Left hindlimb (tissue), 1 donor: Measurements from ENCODE around the gene NALCN.

Source experiments
- DNase-seq: peaks from one replicate; pipeline ENCODE4 v3.0.0-alpha.2; 2018

The NALCN gene

GRCh38 chr13:101111894-101112293 is 304.4 kb downstream of the NALCN start:
- DNase-seq: no peak

- no peak for DNase-seq
These were observed 307.3 kb downstream of the NALCN start for GRCh38 chr13:101109005-101109404.

GRCh38 chr13:101098873-101099272 is 317.4 kb downstream of the NALCN start:
- no peak for DNase-seq

GRCh38 chr13:101092985-101093384 is 323.3 kb downstream of the NALCN start:
- DNase-seq: no peak

GRCh38 chr13:101090287-101090686 is 326.0 kb downstream of the NALCN start:
- DNase-seq: no peak

GRCh38 chr13:101085551-101085950 is 330.8 kb downstream of the NALCN start:
- no peak for DNase-seq

- no peak for DNase-seq
These were observed 333.9 kb downstream of the NALCN start for GRCh38 chr13:101082441-101082840.

- no peak for DNase-seq
These were observed 335.7 kb downstream of the NALCN start for GRCh38 chr13:101080616-101081015.

GRCh38 chr13:101065329-101065728 is 351.0 kb downstream of the NALCN start:
- DNase-seq: no peak

- DNase-seq: no peak
These were observed 356.5 kb downstream of the NALCN start for GRCh38 chr13:101059793-101060192.

- no peak for DNase-seq
These were observed 357.5 kb downstream of the NALCN start for GRCh38 chr13:101058841-101059240.

GRCh38 chr13:101053301-101054093 is 362.8 kb downstream of the NALCN start:
- DNase-seq: no peak

- no peak for DNase-seq
These were observed 367.0 kb downstream of the NALCN start for GRCh38 chr13:101049166-101049850.

GRCh38 chr13:101036546-101036945 is 379.8 kb downstream of the NALCN start:
- DNase-seq: no peak

GRCh38 chr13:101035119-101035620 is 381.1 kb downstream of the NALCN start:
- DNase-seq: no peak

- DNase-seq: no peak
These were observed 389.4 kb downstream of the NALCN start for GRCh38 chr13:101026736-101027398.

- no peak for DNase-seq
These were observed 390.0 kb downstream of the NALCN start for GRCh38 chr13:101026328-101026727.

- DNase-seq: no peak
These were observed 390.4 kb downstream of the NALCN start for GRCh38 chr13:101025925-101026324.

- DNase-seq: no peak
These were observed 390.8 kb downstream of the NALCN start for GRCh38 chr13:101025519-101025918.

GRCh38 chr13:101019126-101019525 is 397.2 kb downstream of the NALCN start:
- no peak for DNase-seq

GRCh38 chr13:101018720-101019119 is 397.6 kb downstream of the NALCN start:
- DNase-seq: no peak

- DNase-seq: no peak
These were observed 399.0 kb downstream of the NALCN start for GRCh38 chr13:101017123-101017872.

- no peak for DNase-seq
These were observed 399.8 kb downstream of the NALCN start for GRCh38 chr13:101016475-101016874.
